Uterus (tissue), 4 donors: Measurements from ENCODE around the gene BUB1B. TPM values are rescaled to one million over a fixed set of nuclear protein-coding genes. Genes with fewer than 3 reads are reported as not detected.

Experiments used
- DNase-seq, 2 donors: peaks; one replicate each; pipeline ENCODE4 v3.0.0-alpha.2; 2019 to 2020
- H3K27ac ChIP-seq, 2 donors: fragments of 200-600 bp; sonication (generic); 1 replicate in 1 of 2; 2 replicates in 1 of 2; pipeline ENCODE4 v1.5.1; 2016 to 2018
- H3K27me3 ChIP-seq, 2 donors: fragments of 200-600 bp; sonication (generic); one replicate each; pipeline ENCODE4 v1.5.1; 2018 to 2019; ENCODE audit warnings: control low read depth in 1 of 2
- H3K36me3 ChIP-seq, 2 donors: fragments of 200-600 bp; sonication (generic); one replicate each; pipeline ENCODE4 v1.5.1; 2019; ENCODE audit warnings: control low read depth in 1 of 2
- H3K4me1 ChIP-seq, 2 donors: fragments of 200-600 bp; sonication (generic); one replicate each; pipeline ENCODE4 v1.5.1; 2018 to 2019; ENCODE audit warnings: control low read depth in 1 of 2
- H3K4me3 ChIP-seq, 2 donors: fragments of 200-600 bp; sonication (generic); 1 replicate in 1 of 2; 2 replicates in 1 of 2; pipeline ENCODE4 v1.5.1; 2018 to 2019; ENCODE audit warnings: mild to moderate bottlenecking in 1 of 2
- H3K9me3 ChIP-seq, 2 donors: fragments of 200-600 bp; sonication (generic); one replicate each; pipeline ENCODE4 v1.5.1; 2019; ENCODE audit warnings: control low read depth in 1 of 2
- POLR2A ChIP-seq, 2 donors: fragments of 450-650 bp; IDR thresholded peaks; one replicate each; pipeline ENCODE4 v1.6.1; 2016; ENCODE audit warnings: antibody characterized with exemption in 2 of 2, mild to moderate bottlenecking in 1 of 2, moderate library complexity in 1 of 2
- intact Hi-C: fragments of 100-400 bp; cut with DNase I; formaldehyde crosslinking; loops from one replicate; pipeline ENCODE4 v1.15.1; 2023; ENCODE audit warnings: low total_unique reads
- total RNA-seq, 4 donors: library from RNA; depleted of rRNA in 3 of 4; stranded (reverse); fragments of >200 nt in 3 of 4; gene quantifications; one replicate each; pipeline versions ENCODE4 v1.1.0 to v1.2.4, GENCODE V29; 2014 to 2023
- TF ChIP-seq, protein P1 (sequence below), 4 experiments: fragments of 200-600 bp in 2 of 4; fragments of 450-650 bp in 2 of 4; sonication (generic) in 2 of 4; IDR thresholded peaks; one replicate each; pipeline ENCODE4 v1.5.1; 2016 to 2019; ENCODE audit warnings: antibody characterized with exemption in 4 of 4, mild to moderate bottlenecking in 2 of 4, moderate library complexity in 1 of 4
- donor health status: DM: yes; HTN: yes; CAD: no.

BUB1B gene
- total RNA-seq, 4 donors from 2014 or later = under 0.01 to 31.5 TPM; not detected in 2

DNA sequence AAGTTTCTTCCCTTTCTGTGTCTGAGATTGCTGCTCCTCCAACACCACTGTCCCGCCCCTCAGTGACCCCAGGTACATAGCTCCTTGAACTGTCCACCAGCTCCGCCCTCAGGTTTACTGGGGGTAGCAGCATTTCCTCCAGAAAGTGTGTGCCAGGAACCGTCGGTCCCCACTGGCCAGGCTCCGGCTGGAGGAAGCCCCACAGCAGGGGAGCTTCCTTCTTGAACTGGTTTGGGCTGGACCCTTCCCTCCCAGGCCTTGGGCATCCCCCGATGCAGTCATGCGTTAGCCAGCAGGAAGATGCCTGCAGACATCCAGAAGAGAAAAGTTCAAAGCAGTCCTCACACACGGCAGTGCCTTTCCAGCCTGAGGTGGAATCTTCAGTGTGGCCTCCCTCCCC lies 97.7 kb downstream of the BUB1B start:
- TF ChIP-seq, protein P1, sequence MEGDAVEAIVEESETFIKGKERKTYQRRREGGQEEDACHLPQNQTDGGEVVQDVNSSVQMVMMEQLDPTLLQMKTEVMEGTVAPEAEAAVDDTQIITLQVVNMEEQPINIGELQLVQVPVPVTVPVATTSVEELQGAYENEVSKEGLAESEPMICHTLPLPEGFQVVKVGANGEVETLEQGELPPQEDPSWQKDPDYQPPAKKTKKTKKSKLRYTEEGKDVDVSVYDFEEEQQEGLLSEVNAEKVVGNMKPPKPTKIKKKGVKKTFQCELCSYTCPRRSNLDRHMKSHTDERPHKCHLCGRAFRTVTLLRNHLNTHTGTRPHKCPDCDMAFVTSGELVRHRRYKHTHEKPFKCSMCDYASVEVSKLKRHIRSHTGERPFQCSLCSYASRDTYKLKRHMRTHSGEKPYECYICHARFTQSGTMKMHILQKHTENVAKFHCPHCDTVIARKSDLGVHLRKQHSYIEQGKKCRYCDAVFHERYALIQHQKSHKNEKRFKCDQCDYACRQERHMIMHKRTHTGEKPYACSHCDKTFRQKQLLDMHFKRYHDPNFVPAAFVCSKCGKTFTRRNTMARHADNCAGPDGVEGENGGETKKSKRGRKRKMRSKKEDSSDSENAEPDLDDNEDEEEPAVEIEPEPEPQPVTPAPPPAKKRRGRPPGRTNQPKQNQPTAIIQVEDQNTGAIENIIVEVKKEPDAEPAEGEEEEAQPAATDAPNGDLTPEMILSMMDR (IDR thresholded peaks at IDR 0.05) = no peak
- TF ChIP-seq POLR2A (IDR thresholded peaks at IDR 0.05) = no peak
- Histone ChIP-seq H3K36me3 (no peaks in the 10 kb centered on the region), H3K27me3 (no peaks in the 10 kb centered on the region), H3K9me3 (no peaks in the 10 kb centered on the region), H3K4me3 (no peak overlapping the region), H3K27ac (no peak overlapping the region), H3K4me1 (peaks cover 0 to 10% of the 10 kb centered on the region in 2 donors)
- DNase-seq = no peak
- intact Hi-C loops = no loop called here

- Histone ChIP-seq H3K4me1 (peaks cover 0 to 11% of the 10 kb centered on the region in 2 donors), H3K9me3 (no peaks in the 10 kb centered on the region), H3K4me3 (no peak overlapping the region), H3K27ac (no peak overlapping the region), H3K36me3 (no peaks in the 10 kb centered on the region), H3K27me3 (no peaks in the 10 kb centered on the region)
- TF ChIP-seq, protein P1 (IDR thresholded peaks at IDR 0.05) = no peak
- no peak for TF ChIP-seq POLR2A (IDR thresholded peaks at IDR 0.05)
- DNase-seq = no peak
- intact Hi-C loops = no loop called here
Observed at GRCh38 chr15:40259021-40259420, 98.2 kb downstream of the BUB1B start.

DNA sequence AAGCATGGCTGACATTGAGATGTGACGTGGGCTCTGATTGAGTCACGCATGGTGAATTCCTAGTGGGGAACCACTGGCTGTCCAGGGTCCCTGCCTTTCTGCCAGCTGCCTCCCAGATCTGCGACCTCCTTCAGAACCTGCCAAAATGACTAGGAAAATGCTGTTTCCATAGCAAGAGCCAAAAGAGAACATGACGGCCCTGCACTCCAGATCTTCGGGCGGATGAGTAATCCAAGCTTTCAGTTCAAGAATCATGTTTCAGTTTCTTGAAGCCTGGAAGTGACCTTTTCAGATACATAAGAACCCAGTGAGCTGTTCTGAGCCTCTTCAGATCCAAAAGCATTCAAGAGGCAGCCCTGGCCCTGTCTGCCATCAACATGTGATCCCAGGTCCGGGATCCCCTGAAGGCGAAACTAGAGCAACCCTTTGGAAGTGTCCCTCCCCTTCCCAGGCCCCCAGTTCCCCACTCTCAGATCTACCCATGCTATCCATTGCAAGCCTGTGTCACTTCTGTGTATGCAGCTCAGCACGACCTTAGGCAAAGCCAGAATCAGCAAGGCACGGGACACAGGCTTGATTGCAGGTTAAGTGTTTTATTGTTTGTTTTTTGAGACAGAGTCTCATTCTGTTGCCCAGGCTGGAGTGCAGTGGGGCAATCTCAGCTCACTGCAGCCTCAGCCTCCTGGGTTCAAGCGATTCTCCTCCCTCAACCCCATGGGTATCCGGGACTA lies 102.3 kb downstream of the BUB1B start:
- intact Hi-C loops = no loop called here
- no peaks in the 10 kb centered on the region for H3K9me3 ChIP-seq
- no peak for DNase-seq
- no peak overlapping the region for H3K4me3 ChIP-seq
- no peaks in the 10 kb centered on the region for H3K36me3 ChIP-seq
- H3K27ac ChIP-seq = peak overlapping the region; percentile 78 to 94
- H3K4me1 ChIP-seq = peaks cover 0 to 25% of the 10 kb centered on the region in 2 donors
- H3K27me3 ChIP-seq = no peaks in the 10 kb centered on the region
- TF ChIP-seq, protein P1 (IDR thresholded peaks at IDR 0.05) = no peak
- no peak for TF ChIP-seq POLR2A (IDR thresholded peaks at IDR 0.05)

- peak overlapping the region; percentile 78 to 94 for H3K27ac ChIP-seq
- H3K9me3 ChIP-seq = no peaks in the 10 kb centered on the region
- no peaks in the 10 kb centered on the region for H3K36me3 ChIP-seq
- intact Hi-C loops = no loop called here
- TF ChIP-seq POLR2A (IDR thresholded peaks at IDR 0.05) = no peak
- TF ChIP-seq, protein P1 (IDR thresholded peaks at IDR 0.05) = no peak
- H3K4me1 ChIP-seq = peaks cover 0 to 25% of the 10 kb centered on the region in 2 donors
- no peaks in the 10 kb centered on the region for H3K27me3 ChIP-seq
- no peak overlapping the region for H3K4me3 ChIP-seq
- DNase-seq = peak in 1 of 2 donors; percentile 42
Observed at GRCh38 chr15:40264321-40265153, 103.7 kb downstream of the BUB1B start.

DNA sequence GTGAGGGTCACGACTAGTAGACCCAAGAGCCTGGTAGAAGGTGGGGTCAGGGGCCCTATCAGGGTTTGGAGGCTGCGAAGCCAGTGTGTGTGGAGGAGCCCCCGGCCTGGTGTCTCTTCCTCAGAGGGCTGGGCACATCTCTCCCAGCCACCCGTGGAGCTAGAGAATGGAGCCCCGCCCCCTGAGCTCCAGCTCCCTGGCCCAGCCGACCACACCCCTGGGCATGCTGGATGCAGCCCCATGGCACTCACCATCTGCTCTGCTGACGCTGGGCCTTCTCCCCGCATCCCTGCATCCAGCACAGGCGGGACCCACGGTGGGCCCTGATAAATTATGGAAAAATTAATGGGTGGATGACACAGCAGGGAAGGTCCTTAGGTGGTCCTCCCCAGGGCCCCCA lies 104.5 kb downstream of the BUB1B start:
- no peaks in the 10 kb centered on the region for H3K36me3 ChIP-seq
- peaks cover 0 to 25% of the 10 kb centered on the region in 2 donors for H3K4me1 ChIP-seq
- intact Hi-C loops = no loop called here
- H3K4me3 ChIP-seq = no peak overlapping the region
- H3K9me3 ChIP-seq = no peaks in the 10 kb centered on the region
- H3K27ac ChIP-seq = peak overlapping the region; percentile 78 to 94
- no peak for DNase-seq
- H3K27me3 ChIP-seq = no peaks in the 10 kb centered on the region
- TF ChIP-seq, protein P1 (IDR thresholded peaks at IDR 0.05) = no peak
- TF ChIP-seq POLR2A (IDR thresholded peaks at IDR 0.05) = no peak
